GM12892 (cell line): ENCODE data around the gene RACGAP1.

Experiments
- POLR2A ChIP-seq: IDR thresholded peaks from 2 replicates; pipeline ENCODE4 v1.6.1; 2011; ENCODE audit warnings: low read depth, low read length, control low read depth
- POLR2AphosphoS5 ChIP-seq: IDR thresholded peaks from 2 replicates; pipeline ENCODE4 v1.6.1; 2011; ENCODE audit warnings: low read depth, low read length, control low read depth
- TAF1 ChIP-seq: IDR thresholded peaks from 2 replicates; pipeline ENCODE4 v1.6.1; 2011; ENCODE audit warnings: low read depth, mild to moderate bottlenecking, control low read depth, low read length, borderline replicate concordance

DNA sequence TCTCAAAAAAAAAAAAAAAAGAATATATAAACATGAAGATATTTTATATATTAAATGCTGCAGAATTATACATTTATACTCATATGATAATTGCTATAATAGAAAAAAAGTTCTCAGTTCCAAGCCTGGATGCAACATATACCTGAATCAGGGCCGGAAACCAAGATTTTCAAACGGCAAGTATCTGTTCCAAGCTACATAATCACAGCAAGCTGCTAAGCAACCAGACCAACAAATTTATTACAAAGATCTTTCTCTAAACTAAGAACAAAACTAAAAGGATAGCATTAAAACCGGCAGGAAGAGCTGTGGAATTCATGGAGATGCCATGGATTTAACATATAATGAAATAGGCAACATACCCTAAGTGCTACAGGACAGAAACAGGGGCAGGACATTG lies 7.1 kb downstream of the RACGAP1 start:
- no peak for TF ChIP-seq POLR2A
- TF ChIP-seq TAF1, result no peak
- no peak for TF ChIP-seq POLR2AphosphoS5
